ENCODE data around the gene LRRC2. TPM values are rescaled to one million over a fixed set of nuclear protein-coding genes. Genes with fewer than 3 reads are reported as not detected.

The LRRC2 gene
- total RNA-seq, 4 donors from 2014 or later, result 1.0 to 3.5 (median 3.3) TPM

GRCh38 chr3:46482632-46483350 lies 83.3 kb downstream of the LRRC2 start:
- DNase-seq (ENCODE audit: low spot score in 2 of 2), result peak in 1 of 2 donors; percentile 53
- 56 to 76% methylated on average over 1 of the region's 1 CpG for WGBS, 2 donors
- TF ChIP-seq POLR2A (IDR thresholded peaks at IDR 0.05), result no peak
- intact Hi-C loops (cut with DNase I; ENCODE audit: low total_unique reads), result loop anchor here (10.0 kb wide), 1 partner anchor 152 kb away; no protein-coding TSS in a partner anchor
- no peak overlapping the region for H3K4me3 ChIP-seq (ENCODE audit: low read depth, poor library complexity, severe bottlenecking)

- no peak for DNase-seq (ENCODE audit: low spot score in 2 of 2)
- TF ChIP-seq POLR2A (IDR thresholded peaks at IDR 0.05) (no peak), CTCF (IDR thresholded peaks at IDR 0.05) (no peak)
- intact Hi-C loops (cut with DNase I; ENCODE audit: low total_unique reads), result loop anchor here (10.0 kb wide), 1 partner anchor 153 kb away; no protein-coding TSS in a partner anchor
- H3K4me3 ChIP-seq (ENCODE audit: low read depth, poor library complexity, severe bottlenecking), result no peak overlapping the region
- WGBS, 2 donors, result 70 to 73% methylated on average over 4 of the region's 4 CpGs
These were observed 84.5 kb downstream of the LRRC2 start for GRCh38 chr3:46481636-46482035.

DNA sequence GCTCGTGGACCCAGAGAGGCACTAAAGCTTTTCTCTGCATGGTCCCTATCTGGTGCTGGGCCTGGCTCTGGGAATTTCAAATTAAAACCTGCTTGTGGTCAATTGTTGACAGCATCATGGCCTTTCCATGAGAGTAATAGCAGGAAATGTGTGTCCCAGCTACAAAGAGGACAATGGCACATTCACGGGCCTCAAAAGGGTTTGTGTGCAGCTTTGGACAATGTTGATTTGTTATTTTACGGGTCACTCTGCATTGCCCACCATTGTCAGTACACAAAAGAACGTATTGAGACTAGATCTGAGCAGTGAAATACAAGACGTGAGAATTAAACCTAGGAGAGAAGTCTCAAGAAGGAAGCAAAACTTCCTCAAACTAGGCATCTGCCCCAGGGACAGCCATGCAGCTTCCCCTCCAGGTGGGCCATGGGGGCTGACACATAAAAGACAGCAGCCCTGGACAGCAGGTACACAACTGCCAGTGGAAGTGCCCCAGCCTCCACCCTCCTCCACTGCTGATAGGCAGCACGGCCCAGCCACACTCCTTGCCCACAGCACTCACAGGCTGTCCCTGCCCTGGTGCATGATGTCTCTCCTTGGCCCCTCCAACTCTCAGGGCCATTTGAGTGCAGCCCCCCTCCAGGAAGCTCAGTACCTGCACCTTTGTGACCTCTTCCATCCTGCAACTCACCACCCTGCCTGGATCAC lies 85.5 kb downstream of the LRRC2 start:
- H3K4me3 ChIP-seq (ENCODE audit: low read depth, poor library complexity, severe bottlenecking), result no peak overlapping the region
- TF ChIP-seq POLR2A (IDR thresholded peaks at IDR 0.05) (no peak), CTCF (IDR thresholded peaks at IDR 0.05) (no peak)
- intact Hi-C loops (cut with DNase I; ENCODE audit: low total_unique reads), result loop anchor here (10.0 kb wide), 1 partner anchor 154 kb away; no protein-coding TSS in a partner anchor
- 85 to 89% methylated on average over 6 of the region's 6 CpGs for WGBS, 2 donors
- DNase-seq (ENCODE audit: low spot score in 2 of 2), result peak in 1 of 2 donors; percentile 42

DNA sequence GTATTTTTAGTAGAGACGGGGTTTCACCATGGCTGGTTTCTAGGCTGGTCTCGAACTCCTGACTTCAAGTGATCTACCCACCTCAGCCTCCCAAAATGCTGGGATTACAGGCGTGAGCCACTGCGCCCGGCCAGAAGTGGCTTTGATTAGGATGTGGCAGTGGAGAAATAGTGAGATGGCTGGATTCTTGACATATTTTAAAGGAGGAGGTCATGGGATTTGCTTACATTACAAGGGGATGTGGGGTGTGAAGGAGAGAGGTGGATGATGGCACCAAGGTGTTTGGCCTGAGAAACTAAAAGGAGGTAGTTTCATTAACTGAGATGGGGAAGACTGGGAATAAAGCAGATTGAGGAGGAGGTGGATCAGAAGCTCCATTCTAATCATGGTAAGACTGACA lies 86.4 kb downstream of the LRRC2 start:
- no peak overlapping the region for H3K4me3 ChIP-seq (ENCODE audit: low read depth, poor library complexity, severe bottlenecking)
- no peak for DNase-seq (ENCODE audit: low spot score in 2 of 2)
- intact Hi-C loops (cut with DNase I; ENCODE audit: low total_unique reads), result loop anchor here (10.0 kb wide), 1 partner anchor 155 kb away; no protein-coding TSS in a partner anchor
- 83 to 91% methylated on average over 5 of the region's 5 CpGs for WGBS, 2 donors
- TF ChIP-seq CTCF (IDR thresholded peaks at IDR 0.05) (no peak), POLR2A (IDR thresholded peaks at IDR 0.05) (no peak)

DNA sequence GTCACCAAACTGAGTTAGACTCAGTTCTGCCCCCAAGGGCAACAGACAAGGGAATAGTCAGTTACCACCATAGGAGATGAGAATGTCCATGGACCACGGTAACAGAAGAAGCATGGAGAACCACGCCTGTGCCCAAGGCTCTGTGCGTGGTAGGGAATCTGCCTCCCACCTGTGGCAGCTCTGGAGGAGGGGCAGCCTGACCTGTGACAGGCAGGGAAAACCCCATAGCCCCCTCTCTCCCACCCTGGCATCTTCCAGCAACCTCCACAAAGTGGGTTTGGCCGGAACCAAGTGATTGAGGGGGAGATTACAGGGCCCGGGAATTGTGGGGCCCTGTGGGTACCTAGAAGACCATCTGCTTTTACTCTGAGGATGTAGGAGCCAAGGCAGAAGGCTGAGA lies 87.1 kb downstream of the LRRC2 start:
- no peak overlapping the region for H3K4me3 ChIP-seq (ENCODE audit: low read depth, poor library complexity, severe bottlenecking)
- WGBS, 2 donors, result 86 to 92% methylated on average over 5 of the region's 5 CpGs
- intact Hi-C loops (cut with DNase I; ENCODE audit: low total_unique reads), result no loop called here
- TF ChIP-seq POLR2A (IDR thresholded peaks at IDR 0.05), result no peak
- no peak for TF ChIP-seq CTCF (IDR thresholded peaks at IDR 0.05)
- DNase-seq (ENCODE audit: low spot score in 2 of 2), result peak in 1 of 2 donors; percentile 37

DNA sequence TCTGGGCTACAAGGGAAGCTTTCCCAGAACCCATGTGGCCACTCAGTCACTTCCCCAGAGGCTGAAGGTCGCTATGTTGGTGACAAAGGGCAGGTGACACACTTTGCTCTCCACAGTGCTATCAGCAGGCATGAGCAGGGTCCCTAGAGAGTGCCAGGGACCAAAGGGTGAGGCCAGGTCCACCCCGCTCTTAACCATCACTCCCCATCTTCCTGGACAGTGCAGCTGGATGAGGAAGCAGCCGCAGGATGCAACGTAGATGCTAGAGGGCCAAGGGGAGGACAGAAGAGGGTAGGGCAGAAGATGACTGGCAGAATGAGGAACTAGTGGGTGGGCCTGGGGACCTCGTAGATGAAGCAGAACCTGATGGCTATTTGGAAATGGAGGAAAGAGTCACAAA lies 87.8 kb downstream of the LRRC2 start:
- H3K4me3 ChIP-seq (ENCODE audit: low read depth, poor library complexity, severe bottlenecking), result no peak overlapping the region
- 83 to 88% methylated on average over 5 of the region's 5 CpGs for WGBS, 2 donors
- intact Hi-C loops (cut with DNase I; ENCODE audit: low total_unique reads), result no loop called here
- TF ChIP-seq POLR2A (IDR thresholded peaks at IDR 0.05) (no peak), CTCF (IDR thresholded peaks at IDR 0.05) (no peak)
- DNase-seq (ENCODE audit: low spot score in 2 of 2), result peak in 1 of 2 donors; percentile 59
